ENCODE results near the gene FGF12.

The FGF12 gene

DNA sequence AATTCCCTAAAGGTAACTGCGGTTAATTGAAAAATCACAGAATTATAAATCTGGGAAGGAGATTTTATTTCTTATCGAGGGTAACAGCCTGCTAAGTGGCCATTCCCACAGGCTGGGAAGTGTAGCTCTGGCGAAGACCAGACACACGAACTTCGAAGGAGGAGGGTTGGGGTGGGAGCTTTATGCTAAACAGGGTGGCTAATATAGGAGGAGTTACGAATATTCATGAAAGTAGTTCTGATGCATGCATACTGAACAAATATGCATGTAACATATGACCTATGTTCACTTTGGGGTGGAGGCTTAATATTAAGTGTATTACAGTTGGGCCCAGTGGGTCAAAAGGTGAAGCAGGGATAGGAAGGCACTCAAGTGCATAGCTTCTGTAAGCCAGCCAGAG is 221.6 kb downstream of the FGF12 start:
- no peak for TF ChIP-seq CTCF (IDR thresholded peaks at IDR 0.05; ENCODE audit: insufficient read depth, missing control alignments)
- FAIRE-seq = no peak

GRCh38 chr3:192501401-192501800 is 225.9 kb downstream of the FGF12 start:
- DNase-seq (ENCODE audit: insufficient read length, low spot score) = no peak
- TF ChIP-seq CTCF (IDR thresholded peaks at IDR 0.05; ENCODE audit: insufficient read depth, missing control alignments) = no peak
- FAIRE-seq = no peak

More for the DNA sequence above, 221.6 kb downstream of the FGF12 start:
- no peak for DNase-seq (ENCODE audit: insufficient read length, low spot score)

DNA sequence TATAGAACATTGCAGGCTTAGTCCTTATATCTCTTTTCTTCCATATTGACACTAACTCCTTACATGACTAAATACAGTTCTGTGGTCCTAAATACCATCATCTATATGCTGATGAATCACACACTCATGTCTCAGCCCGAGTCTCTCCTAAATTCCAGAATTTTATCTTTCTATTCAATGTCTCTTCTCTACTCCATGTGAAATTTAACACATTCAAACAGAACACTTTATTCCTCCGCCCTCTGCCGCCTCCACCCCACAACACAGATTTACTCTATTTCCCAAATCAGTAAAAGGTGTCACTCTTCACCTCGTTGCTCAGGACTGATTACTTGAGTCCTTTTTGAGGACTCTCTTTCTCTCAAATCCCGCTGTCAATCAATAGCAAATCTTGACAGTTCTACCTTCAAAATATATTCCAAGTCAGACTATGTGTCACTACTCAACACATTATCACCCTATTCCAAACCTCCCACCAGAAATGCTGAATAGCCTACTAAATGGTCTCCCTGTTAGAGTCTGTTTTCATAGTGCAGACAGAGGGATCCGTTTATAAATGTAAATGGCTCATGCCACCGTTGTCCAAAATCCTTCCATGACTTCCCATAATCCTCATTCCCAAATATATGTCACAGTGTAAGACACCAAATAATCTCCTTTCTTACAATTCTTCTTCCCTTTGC is 230.3 kb downstream of the FGF12 start:
- no peak for TF ChIP-seq CTCF (IDR thresholded peaks at IDR 0.05; ENCODE audit: insufficient read depth, missing control alignments)
- FAIRE-seq (no peak), DNase-seq (ENCODE audit: insufficient read length, low spot score) (no peak)

- TF ChIP-seq CTCF (IDR thresholded peaks at IDR 0.05; ENCODE audit: insufficient read depth, missing control alignments) = no peak
- FAIRE-seq = no peak
- DNase-seq (ENCODE audit: insufficient read length, low spot score) = no peak
These were observed 233.2 kb downstream of the FGF12 start for GRCh38 chr3:192494174-192494573.

DNA sequence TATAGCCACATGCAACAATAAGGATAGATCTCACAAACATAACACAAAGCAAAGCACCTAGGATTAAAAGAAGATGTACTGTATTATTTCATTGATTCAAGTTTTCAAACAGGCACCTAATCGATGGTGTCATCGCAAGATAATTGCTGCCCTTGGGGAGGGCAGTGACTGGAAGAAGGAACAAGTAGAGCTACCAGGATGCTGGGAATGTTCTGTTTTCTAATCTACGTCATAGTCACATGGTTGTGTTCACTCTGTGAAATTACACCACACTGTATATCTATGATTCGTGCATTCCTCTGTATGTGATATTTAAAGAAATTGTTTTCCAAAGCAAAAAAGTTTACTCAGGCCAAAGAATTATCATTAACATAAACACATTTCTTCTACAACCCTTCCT is 236.6 kb downstream of the FGF12 start:
- FAIRE-seq = no peak
- DNase-seq (ENCODE audit: insufficient read length, low spot score) = no peak
- no peak for TF ChIP-seq CTCF (IDR thresholded peaks at IDR 0.05; ENCODE audit: insufficient read depth, missing control alignments)

DNA sequence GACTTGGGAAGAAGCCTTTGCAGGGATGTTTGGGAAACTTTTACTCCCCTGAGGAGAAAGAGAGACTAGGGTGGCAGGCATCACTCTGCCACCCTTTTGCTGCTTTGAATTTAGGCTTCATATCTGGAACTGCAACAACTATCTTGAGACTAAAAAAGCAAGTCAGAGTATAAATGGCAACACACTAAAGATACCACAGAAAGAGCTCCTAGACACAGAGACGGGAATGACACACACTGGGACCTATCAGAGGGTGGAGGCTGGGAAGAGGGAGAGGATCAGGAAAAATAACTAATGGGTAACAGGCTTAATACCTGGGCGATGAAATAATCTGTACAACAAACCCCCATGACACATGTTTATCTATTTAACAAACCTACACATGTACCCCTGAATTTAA is 237.8 kb downstream of the FGF12 start:
- TF ChIP-seq CTCF (IDR thresholded peaks at IDR 0.05; ENCODE audit: insufficient read depth, missing control alignments) = no peak
- FAIRE-seq = no peak
- no peak for DNase-seq (ENCODE audit: insufficient read length, low spot score)

- no peak for DNase-seq (ENCODE audit: insufficient read length, low spot score)
- no peak for TF ChIP-seq CTCF (IDR thresholded peaks at IDR 0.05; ENCODE audit: insufficient read depth, missing control alignments)
- FAIRE-seq = no peak
These were observed 240.3 kb downstream of the FGF12 start for GRCh38 chr3:192487033-192487432.
